GM19239 (cell line): ENCODE measurements around the gene SGPP2.
A peak's percentile ranks its signal among the peaks of the same experiment; 100 is the strongest.
"Not testable (repeated sequence)": the region's sequence is repeated elsewhere in the genome, so short reads cannot be mapped to it uniquely, and the experiment has no call there.

Experiments
- DNase-seq: peaks from one replicate; pipeline ENCODE4 v3.0.0; 2011; ENCODE audit warnings: low spot score; ENCODE audit not compliant: insufficient read length
- FAIRE-seq: peaks from 2 replicates; lab custom pipeline; 2011; peaks lifted over from hg19 to GRCh38; lab: Jason Lieb, UNC

SGPP2 gene, protein sequence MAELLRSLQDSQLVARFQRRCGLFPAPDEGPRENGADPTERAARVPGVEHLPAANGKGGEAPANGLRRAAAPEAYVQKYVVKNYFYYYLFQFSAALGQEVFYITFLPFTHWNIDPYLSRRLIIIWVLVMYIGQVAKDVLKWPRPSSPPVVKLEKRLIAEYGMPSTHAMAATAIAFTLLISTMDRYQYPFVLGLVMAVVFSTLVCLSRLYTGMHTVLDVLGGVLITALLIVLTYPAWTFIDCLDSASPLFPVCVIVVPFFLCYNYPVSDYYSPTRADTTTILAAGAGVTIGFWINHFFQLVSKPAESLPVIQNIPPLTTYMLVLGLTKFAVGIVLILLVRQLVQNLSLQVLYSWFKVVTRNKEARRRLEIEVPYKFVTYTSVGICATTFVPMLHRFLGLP

DNA sequence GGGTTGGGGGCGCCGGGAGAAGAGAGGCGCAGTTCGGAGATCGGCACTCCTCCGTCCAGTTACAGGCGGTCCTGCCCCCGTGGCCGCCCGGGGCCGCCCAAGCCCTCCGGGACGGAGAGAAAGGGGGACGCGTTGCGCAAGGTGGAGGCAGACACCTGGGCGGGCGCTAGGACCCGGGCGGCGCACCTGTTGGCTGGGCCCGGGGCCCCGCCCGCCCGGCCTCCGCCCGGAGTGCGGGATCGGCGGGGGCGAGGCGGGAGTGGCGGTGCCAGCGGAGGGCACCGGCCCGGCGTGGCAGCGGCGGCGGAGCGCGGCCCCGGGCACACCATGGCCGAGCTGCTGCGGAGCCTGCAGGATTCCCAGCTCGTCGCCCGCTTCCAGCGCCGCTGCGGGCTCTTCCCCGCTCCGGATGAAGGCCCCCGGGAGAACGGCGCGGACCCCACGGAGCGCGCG lies at the start of gene SGPP2:
SGPP2 (plus strand) TSS at position 268 of the 453 bp plus-strand sequence; CDS start at position 328, 60 bp downstream.
- FAIRE-seq (peak; percentile 53), DNase-seq (no peak)

DNA sequence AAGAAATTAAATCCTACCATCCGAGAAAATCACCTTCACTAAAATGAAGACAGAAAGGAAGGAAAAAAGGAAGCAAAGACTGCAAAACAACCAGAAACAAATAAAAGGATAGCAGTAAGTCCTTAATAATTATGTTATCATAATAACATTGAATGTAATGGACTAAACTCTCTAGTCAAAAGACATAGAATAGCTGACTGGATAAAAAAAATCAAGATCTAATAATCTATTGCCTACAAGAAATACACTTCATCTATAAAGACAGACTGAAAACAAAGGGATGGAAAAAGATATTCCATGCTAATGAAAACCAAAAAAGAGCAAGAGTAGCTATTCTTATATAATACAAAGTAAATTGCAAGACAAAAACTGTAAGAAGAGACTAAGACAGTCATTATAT lies 48.5 kb upstream of the SGPP2 start:
- DNase-seq, result no peak
- FAIRE-seq, result no peak

DNA sequence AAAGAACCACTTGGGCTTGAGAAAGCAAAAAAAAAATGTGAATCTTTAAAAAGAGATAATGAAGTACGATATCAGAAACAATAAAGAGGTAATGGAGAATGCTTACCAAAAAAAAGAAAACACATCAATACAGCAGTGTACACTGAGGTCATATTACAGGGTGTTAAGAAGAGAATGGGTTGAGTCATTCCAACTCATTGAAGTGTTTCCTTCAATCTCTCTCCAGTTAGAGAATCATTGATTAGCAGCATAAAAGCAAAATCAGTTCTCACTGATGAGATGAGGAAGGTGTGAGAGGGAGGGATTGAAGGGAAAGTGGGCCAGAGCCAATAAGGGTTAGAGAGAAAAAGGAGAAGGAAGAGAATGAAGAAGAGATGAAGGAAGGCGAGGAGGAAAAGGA lies 43.9 kb upstream of the SGPP2 start:
- no peak for DNase-seq
- no peak for FAIRE-seq

DNA sequence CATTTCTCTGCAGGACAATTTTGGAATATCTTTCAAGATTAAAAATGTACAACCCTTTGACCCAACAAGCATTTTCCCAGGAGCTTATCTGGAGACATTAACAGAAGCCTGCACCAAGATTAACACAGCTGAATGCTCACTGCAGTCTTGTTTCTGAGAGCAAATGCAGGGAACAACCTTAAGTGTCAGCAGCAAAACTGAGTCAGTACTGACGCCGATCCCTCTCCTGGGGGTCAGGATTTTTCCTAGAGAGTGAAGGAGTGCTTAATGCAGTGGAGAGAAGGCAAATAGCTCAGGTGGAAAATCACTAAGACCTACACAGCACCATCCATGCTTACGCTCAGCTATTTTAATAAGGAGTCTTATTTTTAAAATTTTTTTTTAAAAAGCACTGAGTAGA lies 42.8 kb upstream of the SGPP2 start:
- no peak for DNase-seq
- no peak for FAIRE-seq

DNA sequence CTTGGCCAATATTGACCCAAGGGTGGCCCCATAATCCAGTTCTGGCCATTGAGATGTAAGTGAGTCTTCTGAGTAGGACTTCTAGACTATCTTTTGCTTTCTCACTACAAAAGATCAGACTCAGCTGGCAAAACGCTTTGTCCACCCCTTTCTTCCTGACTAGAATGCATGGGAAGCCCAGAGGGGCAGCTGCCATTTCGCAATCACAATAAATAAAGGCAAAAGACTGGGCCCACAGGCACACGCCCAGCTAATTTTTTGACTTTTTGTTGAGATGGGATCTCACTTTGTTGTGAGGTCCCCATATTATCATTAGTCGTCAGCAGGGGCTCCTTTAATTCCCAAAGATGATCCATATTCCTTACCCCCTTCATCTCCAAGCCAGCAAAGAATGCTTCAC lies 41.1 kb upstream of the SGPP2 start:
- FAIRE-seq (no peak), DNase-seq (no peak)

DNA sequence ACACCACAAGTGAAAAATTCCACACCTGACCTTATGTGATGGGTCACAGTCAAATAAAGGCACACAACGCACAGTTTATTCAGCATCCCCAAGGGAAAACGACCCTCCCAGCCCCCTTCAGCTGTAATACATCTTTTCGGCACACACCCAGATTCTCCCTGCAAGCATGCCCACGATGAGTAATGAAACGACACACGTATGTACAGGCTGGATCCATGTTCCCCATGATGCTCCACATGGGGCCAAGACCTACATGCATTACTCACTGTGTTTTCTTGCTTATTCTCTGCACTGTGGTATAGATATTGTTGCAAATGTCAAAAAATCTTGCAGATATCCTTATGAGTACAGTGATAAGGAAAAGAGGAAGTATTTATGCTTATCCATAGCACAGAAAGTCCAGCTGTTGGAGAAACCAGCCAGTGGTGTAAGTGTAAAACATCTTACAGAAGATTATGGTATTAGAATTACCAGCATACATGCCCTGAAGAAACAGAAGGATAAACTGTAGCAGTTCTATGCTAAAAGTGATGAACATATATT lies 32.5 kb upstream of the SGPP2 start:
- no peak for FAIRE-seq
- DNase-seq, result no peak

DNA sequence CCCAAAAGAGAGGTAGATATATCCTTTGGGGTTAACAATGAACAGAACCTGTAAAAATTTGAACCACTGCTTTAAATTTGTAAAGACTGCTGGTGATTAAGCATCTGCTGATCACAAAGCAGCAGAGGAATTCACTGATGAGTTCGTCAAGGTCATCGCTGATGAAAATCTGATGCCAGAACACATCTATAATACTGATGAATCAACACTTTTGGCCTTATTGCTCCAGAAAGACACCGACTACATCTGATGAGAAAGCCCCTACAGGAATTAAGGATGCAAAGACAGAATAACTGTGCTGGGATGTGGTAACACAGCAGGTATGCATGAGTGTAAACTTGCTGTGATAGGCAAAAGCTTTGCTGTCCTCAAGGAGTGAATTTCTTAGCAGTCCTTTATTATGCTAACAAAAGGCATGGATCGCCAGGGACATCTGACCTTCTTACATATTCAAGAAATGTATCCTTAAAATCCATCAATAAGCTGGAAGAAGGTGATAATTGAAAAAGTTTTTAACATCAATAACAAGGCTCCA lies 30.5 kb upstream of the SGPP2 start:
- DNase-seq, result no peak
- no peak for FAIRE-seq

DNA sequence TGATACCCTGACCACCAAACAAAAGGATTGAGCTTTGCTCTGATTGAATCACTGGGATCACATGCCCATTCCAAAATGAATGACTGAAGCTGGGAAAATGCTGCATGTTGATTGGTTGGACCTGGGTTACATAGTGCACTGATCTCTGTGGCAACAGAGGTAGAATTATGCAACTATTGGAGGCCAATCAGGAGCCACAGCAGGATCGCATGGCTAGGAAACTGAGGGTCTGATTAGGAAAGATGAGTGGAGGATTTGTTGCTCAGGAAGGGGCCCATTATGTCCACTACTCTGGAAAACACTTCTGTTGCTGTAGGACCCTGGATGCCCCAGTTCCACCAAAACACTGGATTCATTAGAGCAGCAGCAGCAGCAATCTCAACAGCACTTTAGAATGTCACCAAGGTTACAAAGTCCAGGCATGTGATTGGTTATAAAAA lies 25.9 kb upstream of the SGPP2 start:
- no peak for FAIRE-seq
- no peak for DNase-seq

DNA sequence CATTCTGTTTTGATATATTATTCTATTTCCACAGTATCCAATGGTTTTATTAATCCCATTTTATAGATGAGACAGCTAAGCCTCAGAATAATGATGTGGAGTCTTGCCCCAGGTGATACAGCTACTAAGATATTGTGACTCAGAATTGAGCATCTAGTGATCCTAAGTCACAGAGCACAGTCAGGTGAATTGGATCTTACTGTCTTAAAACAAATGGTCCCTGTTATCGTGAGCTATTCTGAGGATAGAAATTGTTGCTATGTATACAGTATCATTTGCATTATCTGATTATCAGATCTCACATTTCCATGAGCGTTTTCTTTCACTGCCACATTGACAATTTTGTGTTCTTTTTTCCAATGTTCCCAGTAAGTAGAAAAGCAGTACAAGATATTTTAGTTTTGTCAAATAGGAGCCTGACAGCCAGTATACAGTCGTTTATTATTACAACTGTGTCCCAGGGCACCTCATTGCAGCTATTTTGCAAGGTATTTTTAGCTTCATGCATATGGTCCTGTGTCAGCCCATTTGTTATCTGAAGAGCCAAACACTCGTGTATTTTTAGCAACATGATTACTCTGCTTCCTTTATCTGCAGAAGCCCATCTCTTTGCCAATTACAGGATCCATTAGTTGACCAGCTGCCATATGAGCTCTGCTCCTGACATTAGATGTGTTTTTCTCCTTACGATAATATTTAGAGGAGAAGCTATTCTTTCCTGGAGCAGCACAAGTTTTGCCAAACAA lies 25.1 kb upstream of the SGPP2 start:
- FAIRE-seq (no peak), DNase-seq (no peak)

DNA sequence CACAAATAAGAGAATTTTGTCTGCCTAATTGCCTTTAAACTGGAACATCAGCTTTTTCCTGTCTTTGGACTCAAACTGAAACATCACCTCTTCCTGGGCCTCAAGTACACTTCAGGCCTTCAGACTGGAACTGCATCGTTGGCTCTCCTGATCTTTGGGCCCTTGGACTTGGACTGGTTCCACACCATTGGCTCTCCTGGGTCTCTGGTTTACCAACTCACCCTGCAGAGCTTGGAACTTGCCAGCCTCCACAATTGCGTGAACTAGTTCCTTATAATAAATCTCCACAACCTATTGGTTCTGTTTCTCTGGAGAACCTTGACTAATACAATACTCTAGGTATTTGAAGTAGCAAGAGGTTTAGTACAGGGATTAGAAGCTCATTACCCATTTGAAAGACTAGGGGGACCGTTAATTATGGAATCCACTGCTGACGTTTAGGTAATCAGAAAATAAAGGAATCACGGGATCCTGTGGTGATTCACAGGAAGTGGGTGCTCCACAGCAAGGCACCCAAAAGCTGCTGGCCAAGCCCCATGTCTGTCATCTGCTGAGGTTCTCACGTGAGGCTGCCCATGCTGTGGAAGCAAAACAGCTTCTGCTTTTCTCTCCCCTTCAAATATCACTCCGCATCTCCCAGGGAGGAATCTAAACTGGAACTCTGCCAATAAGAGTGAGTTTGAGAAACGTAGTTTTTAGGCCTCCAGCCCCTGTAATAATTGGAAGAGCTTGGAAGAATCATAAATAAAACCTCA lies 20.0 kb upstream of the SGPP2 start:
- peak; percentile 45 for FAIRE-seq
- no peak for DNase-seq

DNA sequence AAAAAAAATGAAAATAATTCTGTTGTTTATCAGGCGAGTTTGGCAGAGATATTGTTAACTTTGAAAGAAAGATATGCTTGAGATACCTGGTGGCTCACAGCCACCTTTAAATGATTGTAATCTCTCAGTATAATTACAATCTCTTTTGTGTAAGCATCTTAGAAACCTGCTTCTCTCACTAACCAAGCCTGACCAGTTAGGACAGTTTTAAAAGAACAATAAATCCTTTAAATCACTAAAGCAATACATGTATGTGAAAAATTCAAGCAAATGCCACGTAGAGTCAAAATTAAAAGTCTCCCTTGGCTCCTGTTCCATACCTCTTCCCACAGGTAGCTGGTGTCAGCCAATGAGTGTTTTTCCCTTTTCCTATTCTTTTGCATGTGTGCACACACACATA lies 15.7 kb upstream of the SGPP2 start:
- DNase-seq, result no peak
- FAIRE-seq, result no peak

DNA sequence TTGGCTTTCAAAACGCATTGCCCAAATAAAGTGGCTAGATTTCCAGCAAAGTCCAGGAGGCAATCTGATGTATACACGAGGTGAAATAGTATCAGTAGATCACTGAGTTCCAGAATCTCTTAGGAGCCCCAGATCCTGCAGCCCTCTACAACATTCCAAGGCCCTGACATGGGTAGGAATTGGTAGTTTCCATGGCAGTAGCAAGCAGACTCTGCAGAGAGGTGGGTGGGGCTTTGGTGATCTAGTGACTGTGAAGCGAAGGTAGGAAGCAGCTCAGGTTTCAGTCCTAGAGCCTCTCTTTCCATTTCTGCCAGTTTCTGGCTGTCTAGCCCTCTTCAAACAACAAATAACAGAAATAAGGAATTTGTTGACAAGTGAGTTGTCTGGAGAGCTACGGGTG lies 13.8 kb upstream of the SGPP2 start:
- DNase-seq, result no peak

DNA sequence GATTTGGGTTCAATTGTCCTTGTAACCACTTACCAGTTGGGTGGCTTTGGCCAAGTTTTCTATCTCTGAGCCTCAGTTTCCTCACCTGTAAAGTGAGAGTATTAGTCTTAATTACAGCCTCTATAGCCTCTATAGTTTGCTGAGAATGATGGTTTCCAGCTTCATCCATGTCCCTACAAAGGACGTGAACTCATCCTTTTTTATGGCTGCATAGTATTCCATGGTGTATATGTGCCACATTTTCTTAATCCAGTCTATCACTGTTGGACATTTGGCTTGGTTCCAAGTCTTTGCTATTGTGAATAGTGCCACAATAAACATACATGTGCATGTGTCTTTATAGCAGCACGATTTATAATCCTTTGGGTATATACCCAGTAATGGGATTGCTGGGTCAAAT lies 12.0 kb upstream of the SGPP2 start:
- not testable (repeated sequence) for FAIRE-seq, DNase-seq

More for the DNA sequence above, 13.8 kb upstream of the SGPP2 start:
- no peak for FAIRE-seq

DNA sequence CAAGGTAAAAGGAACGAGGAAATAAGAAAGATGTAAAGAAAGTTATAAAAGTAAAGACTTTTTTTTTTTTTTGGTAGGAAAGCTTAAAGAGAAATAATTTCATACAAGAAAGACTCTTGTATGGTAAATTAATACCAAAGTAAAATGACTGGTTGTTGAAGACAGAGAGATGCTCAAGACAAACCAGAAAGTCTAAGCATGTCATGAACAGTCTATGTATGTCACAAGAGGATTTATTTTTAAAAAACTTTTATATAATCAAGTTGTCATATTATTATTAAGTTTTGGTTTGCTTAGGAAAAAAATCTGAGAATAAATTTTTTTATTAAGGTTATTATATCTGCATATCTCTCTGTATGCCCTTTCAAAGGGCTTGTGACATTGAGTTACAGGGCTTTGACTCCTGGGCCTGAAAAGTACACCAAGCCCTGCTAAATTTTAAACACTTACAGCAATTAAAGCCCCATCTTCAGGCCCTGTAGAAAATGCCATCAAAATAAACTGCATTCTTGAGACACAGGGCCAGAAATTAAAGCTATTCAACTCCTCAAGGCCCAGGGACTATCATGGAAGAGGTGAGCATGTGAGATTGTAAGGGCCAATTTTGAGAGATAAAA lies 10.9 kb upstream of the SGPP2 start:
- FAIRE-seq (no peak), DNase-seq (no peak)

DNA sequence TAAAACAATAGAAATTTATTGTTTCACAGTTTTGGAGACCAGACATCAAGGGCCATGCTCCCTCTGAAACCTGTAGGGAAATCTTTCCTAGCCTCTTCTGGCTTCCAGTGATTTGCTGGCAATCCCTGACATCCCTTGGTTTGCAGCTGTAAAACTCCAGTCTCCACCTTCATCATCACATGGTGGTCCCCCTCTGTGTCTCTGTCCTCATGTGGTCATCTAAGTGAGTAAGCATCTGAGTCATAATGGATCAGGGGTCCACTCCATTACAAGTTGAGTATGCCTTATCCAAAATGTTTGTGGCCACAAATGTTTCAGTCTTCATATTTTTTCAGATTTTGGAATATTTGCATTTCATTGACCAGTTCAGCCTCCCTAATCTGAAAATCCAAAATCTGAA lies 5.6 kb upstream of the SGPP2 start:
- DNase-seq, result no peak
- no peak for FAIRE-seq

DNA sequence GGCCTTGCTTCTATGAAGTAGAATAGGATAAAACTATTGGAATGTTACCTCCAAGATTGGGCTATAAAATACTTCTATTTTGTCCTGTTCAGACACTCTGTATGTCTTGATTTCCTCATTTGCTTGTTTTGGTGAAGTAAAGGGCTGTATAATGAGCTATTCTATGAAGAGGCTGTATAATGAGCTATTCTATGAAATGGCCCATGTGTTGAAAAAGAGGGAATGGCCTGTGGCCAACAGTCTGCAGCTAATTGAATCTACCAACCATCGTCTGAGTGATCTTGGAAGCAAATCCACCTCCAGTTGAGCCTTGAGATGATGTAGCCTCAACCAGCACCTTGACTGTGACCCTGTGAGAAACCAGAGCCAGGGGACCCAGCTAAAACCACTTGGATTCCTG lies 3.8 kb upstream of the SGPP2 start:
- FAIRE-seq (no peak), DNase-seq (no peak)

DNA sequence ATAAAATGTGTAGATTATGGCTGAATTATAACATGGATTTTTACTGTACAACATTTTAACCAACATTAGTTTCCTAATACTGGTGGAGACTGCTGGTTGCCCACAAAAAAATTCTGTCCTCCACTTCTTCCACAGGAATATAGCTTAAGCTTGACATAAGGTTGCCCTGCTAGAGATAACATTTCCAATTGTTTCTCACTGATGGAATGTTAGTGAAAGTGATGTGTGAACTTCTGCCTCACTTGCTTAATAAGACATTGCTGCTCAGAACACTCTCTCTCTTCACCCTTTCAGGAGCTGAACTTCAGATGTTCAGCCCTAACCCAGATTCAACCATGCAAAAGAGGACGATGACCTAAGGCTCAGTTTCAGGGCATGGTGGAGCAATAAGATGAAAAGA lies 2.7 kb upstream of the SGPP2 start:
- FAIRE-seq (peak; percentile 84), DNase-seq (no peak)

DNA sequence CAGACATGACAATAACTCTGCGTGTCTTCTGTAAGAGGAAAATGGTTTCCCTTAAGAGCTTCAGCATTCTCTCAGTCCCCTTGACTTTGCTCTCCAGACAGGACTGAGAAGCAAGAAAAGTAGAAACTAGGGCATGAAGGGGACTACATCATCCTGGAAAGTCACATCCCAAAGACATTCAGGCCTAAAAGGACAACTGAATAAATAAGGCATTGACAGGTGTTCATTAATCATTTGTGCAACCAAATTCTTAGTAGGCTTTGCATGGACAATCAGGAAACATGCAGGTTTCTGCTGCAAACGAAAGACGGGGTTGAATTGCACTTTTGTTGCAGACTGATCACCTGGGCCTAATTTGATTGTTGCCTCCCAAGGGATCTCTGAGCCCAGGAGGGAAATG lies 1.2 kb upstream of the SGPP2 start:
- DNase-seq, result no peak
- FAIRE-seq, result no peak

DNA sequence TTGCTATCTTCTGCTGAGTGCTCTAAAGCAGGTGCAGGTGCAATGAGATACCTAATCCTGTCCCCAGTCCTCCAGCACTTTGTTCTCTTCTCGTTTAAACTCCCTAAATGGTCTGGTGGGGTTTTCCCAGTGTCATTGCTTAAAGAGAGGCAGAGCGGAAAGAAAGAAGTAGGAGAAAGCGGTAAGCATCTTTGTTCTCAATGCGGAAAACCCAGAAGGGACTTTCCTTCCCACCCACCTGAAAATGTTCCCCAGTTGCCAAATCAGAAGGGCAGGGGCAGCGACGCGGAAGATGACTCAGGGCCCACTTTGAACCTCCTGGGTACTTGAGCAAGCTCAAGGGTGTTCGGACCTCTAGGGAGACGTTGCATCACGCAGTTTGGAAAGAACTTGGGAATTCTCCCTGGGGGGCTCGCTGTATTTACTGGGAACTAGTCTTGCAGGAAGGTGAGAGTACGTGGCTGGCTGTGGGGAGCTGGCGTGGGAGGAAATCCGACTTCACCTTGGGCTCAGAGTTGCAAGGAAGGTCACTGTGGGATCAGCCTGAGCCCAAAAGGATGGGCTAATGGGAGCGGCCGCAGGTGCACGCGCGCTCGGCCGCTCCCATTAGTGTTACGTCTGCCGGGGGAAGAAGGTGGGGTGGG lies 589 bp upstream of the SGPP2 start:
- peak; percentile 96 for FAIRE-seq

More for the DNA sequence above, 589 bp upstream of the SGPP2 start:
- no peak for DNase-seq
